Smooth muscle cell (in vitro differentiated cells): ENCODE measurements around the gene C9orf50. TPM values are rescaled to one million over a fixed set of nuclear protein-coding genes. Genes with fewer than 3 reads are reported as not detected.

Experiments
- DNase-seq: peaks from one replicate; lab custom pipeline; 2025; ENCODE audit not compliant: unreplicated experiment; lab: John Stamatoyannopoulos, UW
- H2AFZ ChIP-seq: fragments of 200-600 bp; sonication (generic); 2 replicates; pipeline ENCODE4 v1.6.0; 2016; ENCODE audit warnings: antibody characterized with exemption, low read depth, mild to moderate bottlenecking
- H3F3A ChIP-seq: fragments of 200-600 bp; sonication (generic); 2 replicates; pipeline ENCODE4 v1.6.0; 2017; ENCODE audit warnings: antibody characterized with exemption, low read depth
- H3K27ac ChIP-seq: fragments of 200-600 bp; sonication (generic); 2 replicates; pipeline ENCODE4 v1.5.1; 2016; ENCODE audit warnings: low read depth, mild to moderate bottlenecking
- H3K27me3 ChIP-seq: fragments of 200-600 bp; sonication (generic); 2 replicates; pipeline ENCODE4 v1.6.1; 2016; ENCODE audit warnings: low read depth, mild to moderate bottlenecking
- H3K36me3 ChIP-seq: fragments of 200-600 bp; sonication (generic); 2 replicates; pipeline ENCODE4 v1.5.1; 2016; ENCODE audit warnings: low read depth
- H3K4me1 ChIP-seq: fragments of 200-600 bp; sonication (generic); 2 replicates; pipeline ENCODE4 v1.5.1; 2016; ENCODE audit warnings: low read depth
- H3K4me2 ChIP-seq: fragments of 200-600 bp; sonication (generic); 2 replicates; pipeline ENCODE4 v1.6.0; 2016; ENCODE audit warnings: mild to moderate bottlenecking
- H3K4me3 ChIP-seq: fragments of 200-600 bp; sonication (generic); 2 replicates; pipeline ENCODE4 v1.5.1; 2016; ENCODE audit warnings: mild to moderate bottlenecking
- H3K79me2 ChIP-seq: fragments of 200-600 bp; sonication (generic); 2 replicates; pipeline ENCODE4 v1.6.0; 2016; ENCODE audit warnings: low read depth, mild to moderate bottlenecking
- H3K9ac ChIP-seq: fragments of 200-600 bp; sonication (generic); 2 replicates; pipeline ENCODE4 v1.6.0; 2016; ENCODE audit warnings: low read depth
- H3K9me3 ChIP-seq: fragments of 200-600 bp; sonication (generic); replicated peaks from 2 replicates; pipeline ENCODE4 v1.5.1; 2016; ENCODE audit warnings: low read depth
- H4K20me1 ChIP-seq: fragments of 200-600 bp; sonication (generic); 2 replicates; pipeline ENCODE4 v1.6.0; 2016; ENCODE audit warnings: low read depth
- CTCF ChIP-seq: fragments of 200-600 bp; sonication (generic); IDR thresholded peaks from 2 replicates; pipeline ENCODE4 v1.5.1; 2017; ENCODE audit warnings: borderline replicate concordance, mild to moderate bottlenecking, antibody characterized with exemption; ENCODE audit not compliant: insufficient read depth, poor library complexity, severe bottlenecking
- whole genome bisulfite sequencing: methylation state at CpG from one replicate; pipeline ENCODE4 v1.1.7; 2016; ENCODE audit warnings: low lambda C conversion rate; 5-methylcytosine and 5-hydroxymethylcytosine counted together
- polyA plus RNA-seq: library from polyadenylated mRNA; unstranded; fragments of >200 nt; fragmentation: Nextera tagmentation; extraction: Ambion mirVana; gene quantifications from 2 replicates; pipeline ENCODE4 v1.2.1, GENCODE V29; 2016
- total RNA-seq: library from RNA; depleted of rRNA; stranded (reverse); fragments of >200 nt; gene quantifications from 2 replicates; pipeline ENCODE4 v1.2.3, GENCODE V29; 2014

C9orf50 gene, protein sequence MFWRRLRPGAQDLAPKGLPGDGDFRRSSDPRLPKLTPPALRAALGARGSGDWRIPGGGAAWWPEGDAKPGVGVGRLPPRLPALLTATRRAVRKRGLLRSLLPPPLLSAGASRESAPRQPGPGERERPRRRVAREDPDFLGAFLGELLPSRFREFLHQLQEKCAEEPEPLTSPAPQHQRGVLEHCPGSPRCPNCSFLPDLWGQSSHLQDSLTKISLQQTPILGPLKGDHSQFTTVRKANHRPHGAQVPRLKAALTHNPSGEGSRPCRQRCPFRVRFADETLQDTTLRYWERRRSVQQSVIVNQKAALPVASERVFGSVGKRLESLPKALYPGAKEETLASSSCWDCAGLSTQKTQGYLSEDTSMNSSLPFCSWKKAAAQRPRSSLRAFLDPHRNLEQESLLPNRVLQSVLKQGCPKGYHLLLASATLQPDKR
- total RNA-seq: not detected in 2 replicates
- 0.59 TPM in 1 of 2 replicates, not detected in the other for polyA plus RNA-seq

DNA sequence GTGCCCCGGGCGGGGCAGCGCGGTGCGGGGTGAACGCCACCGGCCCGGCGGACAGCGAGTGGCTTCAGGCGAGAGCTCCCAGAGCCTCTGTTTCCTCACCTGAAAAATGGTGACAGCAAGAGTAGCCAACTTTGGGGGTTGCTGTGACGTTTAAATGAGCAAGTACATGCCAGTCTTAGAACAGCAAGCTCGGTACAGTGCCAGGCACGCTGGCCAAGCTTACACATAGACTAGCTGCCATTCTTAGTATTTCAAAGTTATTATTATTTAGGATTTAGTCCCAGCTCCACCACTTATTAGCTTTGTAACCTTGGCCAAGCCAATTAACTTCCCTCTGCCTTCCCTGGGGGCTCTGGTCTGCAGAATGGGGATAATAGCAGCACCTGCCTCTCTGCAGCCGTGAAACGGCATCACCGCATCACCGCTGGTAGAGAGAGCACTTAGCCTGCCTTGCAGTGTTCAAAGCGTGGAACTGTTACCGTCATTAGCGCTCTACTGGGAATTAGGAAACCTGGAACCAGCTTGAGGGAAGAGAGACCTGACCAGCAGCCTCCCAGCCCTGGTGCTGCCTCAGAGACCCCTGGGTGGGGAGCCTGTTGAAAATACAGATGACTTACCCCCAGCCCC, at the start of gene C9orf50:
Gene C9orf50 (minus strand): TSS at position 433 of the 627 bp plus-strand sequence. CDS start 527 bp downstream, outside the sequence.
- Histone ChIP-seq H3K79me2 (no peaks in the 10 kb centered on the region), H4K20me1 (no peaks in the 10 kb centered on the region), H3F3A (peaks cover 21% of the 10 kb centered on the region), H2AFZ (peak within 1 kb of the TSS; percentile 84), H3K27ac (peak within 1 kb of the TSS; percentile 16), H3K9me3 (no peaks in the 10 kb centered on the region), H3K4me3 (peak within 1 kb of the TSS; percentile 62), H3K4me2 (peak within 1 kb of the TSS; percentile 97), H3K27me3 (no peaks in the 10 kb centered on the region), H3K4me1 (peaks cover 9% of the 10 kb centered on the region), H3K36me3 (no peaks in the 10 kb centered on the region), H3K9ac (peak within 1 kb of the TSS; percentile 47)
- DNase-seq: no peak
- WGBS: 23% methylated on average over 21 of the region's 21 CpGs
- no peak for TF ChIP-seq CTCF

DNA sequence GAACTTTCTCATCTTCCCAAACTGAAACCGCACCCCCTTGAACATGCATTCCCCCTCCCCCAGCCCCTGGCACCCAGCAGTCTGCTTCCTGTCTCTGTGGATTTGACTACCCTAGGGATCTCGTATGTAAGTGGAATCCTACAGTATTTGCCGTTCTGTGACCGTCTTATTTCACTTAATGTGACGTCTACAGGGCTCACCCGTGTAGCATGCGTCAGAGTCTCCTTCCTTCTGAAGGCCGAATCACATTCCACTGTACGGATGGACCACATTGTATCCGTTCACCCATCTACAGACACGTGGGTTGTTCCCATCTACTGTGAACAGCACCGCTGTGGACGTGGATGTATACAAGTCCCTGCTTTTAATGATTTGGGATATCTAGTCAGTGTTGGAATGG, 49.0 kb upstream of the C9orf50 start:
- Histone ChIP-seq H2AFZ (no peak overlapping the region), H3K79me2 (peaks cover 80% of the 10 kb centered on the region), H3K4me2 (peak overlapping the region; percentile 91), H4K20me1 (peaks cover 67% of the 10 kb centered on the region), H3K27ac (peak overlapping the region; percentile 88), H3K9me3 (no peaks in the 10 kb centered on the region), H3F3A (peaks cover 10% of the 10 kb centered on the region), H3K4me1 (peaks cover 7% of the 10 kb centered on the region), H3K4me3 (no peak overlapping the region), H3K36me3 (no peaks in the 10 kb centered on the region), H3K27me3 (no peaks in the 10 kb centered on the region), H3K9ac (peak overlapping the region; percentile 66)
- no peak for TF ChIP-seq CTCF
- no peak for DNase-seq
- 63% methylated on average over 13 of the region's 13 CpGs for whole genome bisulfite sequencing

GRCh38 chr9:129669141-129669718, 48.3 kb upstream of the C9orf50 start:
- H2AFZ ChIP-seq: no peak overlapping the region
- no peak for DNase-seq
- H3K9ac ChIP-seq: peak overlapping the region; percentile 66
- H3K27me3 ChIP-seq: no peaks in the 10 kb centered on the region
- peaks cover 60% of the 10 kb centered on the region for H4K20me1 ChIP-seq
- no peak for TF ChIP-seq CTCF
- peaks cover 73% of the 10 kb centered on the region for H3K79me2 ChIP-seq
- H3K4me2 ChIP-seq: peak overlapping the region; percentile 91
- H3K36me3 ChIP-seq: no peaks in the 10 kb centered on the region
- no peak overlapping the region for H3K4me3 ChIP-seq
- no peaks in the 10 kb centered on the region for H3K9me3 ChIP-seq
- peak overlapping the region; percentile 88 for H3K27ac ChIP-seq
- H3K4me1 ChIP-seq: peaks cover 7% of the 10 kb centered on the region
- H3F3A ChIP-seq: peaks cover 13% of the 10 kb centered on the region
- WGBS: 41% methylated on average over 17 of the region's 17 CpGs
